SH-SY5Y (cell line): Measurements from ENCODE around the gene SCYGR6.

Experiments
- GATA2 ChIP-seq: IDR thresholded peaks from 2 replicates; pipeline ENCODE4 v1.6.1; 2011; ENCODE audit warnings: mild to moderate bottlenecking, low read depth, low read length
- GATA3 ChIP-seq: IDR thresholded peaks from 2 replicates; pipeline ENCODE4 v1.6.1; 2011; ENCODE audit warnings: low read depth, mild to moderate bottlenecking, low read length, moderate library complexity

DNA sequence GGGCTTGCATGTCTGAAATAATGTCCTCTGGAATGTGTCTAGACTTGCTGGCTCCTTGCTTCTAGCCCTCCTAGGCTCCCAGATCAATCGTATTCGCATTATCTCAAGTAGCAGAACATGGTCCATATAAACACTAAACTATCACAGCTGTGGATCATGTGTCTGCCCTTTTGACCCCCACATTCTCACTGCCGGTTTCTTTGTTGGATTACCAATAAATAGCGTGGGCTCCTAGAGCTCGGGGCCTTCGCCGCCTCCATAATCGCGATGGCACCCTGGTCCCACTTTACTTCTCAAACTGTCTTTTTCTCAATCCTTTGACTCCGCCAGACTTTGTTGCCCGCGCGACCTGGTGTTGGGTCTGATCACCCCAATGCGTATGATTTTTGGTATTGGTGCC, 14.8 kb upstream of the SCYGR6 start:
- no peak for TF ChIP-seq GATA3
- no peak for TF ChIP-seq GATA2
